ENCODE data around the gene NF2. TPM values are rescaled to one million over a fixed set of nuclear protein-coding genes. Genes with fewer than 3 reads are reported as not detected.

Gene NF2
- total RNA-seq, 2 donors from 2014 or later: 45.7 to 51.4 TPM

GRCh38 chr22:29633514-29634312 is 30.3 kb downstream of the NF2 start:
- peaks cover 9% of the 10 kb centered on the region for H3K36me3 Mint-ChIP-seq (ENCODE audit: low read depth)
- H3K4me3 ChIP-seq (ENCODE audit: low read length): no peak overlapping the region
- no peaks in the 10 kb centered on the region for H3K27me3 ChIP-seq (ENCODE audit: control insufficient read depth, insufficient read depth, low read length, poor library complexity, severe bottlenecking)
- H3K36me3 ChIP-seq (ENCODE audit: control insufficient read depth, insufficient read depth, low read length): peaks cover 13% of the 10 kb centered on the region
- H3K4me1 Mint-ChIP-seq: no peaks in the 10 kb centered on the region
- no peak for TF ChIP-seq CTCF (conservative IDR thresholded peaks at IDR 0.05)
- no peak for DNase-seq
- H3K9me3 ChIP-seq (ENCODE audit: control insufficient read depth, low read length): no peaks in the 10 kb centered on the region
- no peaks in the 10 kb centered on the region for H3K9me3 Mint-ChIP-seq
- no peak overlapping the region for H3K4me3 Mint-ChIP-seq
- no peaks in the 10 kb centered on the region for H3K4me1 ChIP-seq (ENCODE audit: control insufficient read depth, insufficient read depth, low read length)
- no peak overlapping the region for H3K27ac Mint-ChIP-seq
- H3K9ac ChIP-seq (ENCODE audit: extremely low read depth, low read length, poor library complexity, severe bottlenecking): no peak overlapping the region
- H3K27ac ChIP-seq (ENCODE audit: low read depth, low read length): no peak overlapping the region
- no peaks in the 10 kb centered on the region for H3K27me3 Mint-ChIP-seq (ENCODE audit: insufficient read depth)
- WGBS, 2 experiments (ENCODE audit: insufficient coverage in 1 of 2, insufficient read length in 1 of 2): 91 to 92% methylated on average over 6 of the region's 6 CpGs

GRCh38 chr22:29634847-29635246 is 31.4 kb downstream of the NF2 start:
- 83 to 91% methylated on average over 1 to 2 of the region's 2 CpGs for WGBS, 2 experiments (ENCODE audit: insufficient coverage in 1 of 2, insufficient read length in 1 of 2)
- no peaks in the 10 kb centered on the region for H3K9me3 ChIP-seq (ENCODE audit: control insufficient read depth, low read length)
- peaks cover 19% of the 10 kb centered on the region for H3K36me3 ChIP-seq (ENCODE audit: control insufficient read depth, insufficient read depth, low read length)
- no peaks in the 10 kb centered on the region for H3K4me1 ChIP-seq (ENCODE audit: control insufficient read depth, insufficient read depth, low read length)
- no peak for DNase-seq
- no peaks in the 10 kb centered on the region for H3K27me3 ChIP-seq (ENCODE audit: control insufficient read depth, insufficient read depth, low read length, poor library complexity, severe bottlenecking)
- H3K4me3 Mint-ChIP-seq: no peak overlapping the region
- no peak overlapping the region for H3K4me3 ChIP-seq (ENCODE audit: low read length)
- no peak overlapping the region for H3K9ac ChIP-seq (ENCODE audit: extremely low read depth, low read length, poor library complexity, severe bottlenecking)
- no peaks in the 10 kb centered on the region for H3K9me3 Mint-ChIP-seq
- no peaks in the 10 kb centered on the region for H3K27me3 Mint-ChIP-seq (ENCODE audit: insufficient read depth)
- TF ChIP-seq CTCF (conservative IDR thresholded peaks at IDR 0.05): no peak
- peaks cover 17% of the 10 kb centered on the region for H3K36me3 Mint-ChIP-seq (ENCODE audit: low read depth)
- H3K27ac ChIP-seq (ENCODE audit: low read depth, low read length): no peak overlapping the region
- H3K27ac Mint-ChIP-seq: no peak overlapping the region
- H3K4me1 Mint-ChIP-seq: no peaks in the 10 kb centered on the region

- 23% methylated on average over 3 of the region's 3 CpGs; no CpG with 5 or more reads in 1 of the 2 experiments for WGBS, 2 experiments (ENCODE audit: insufficient coverage in 1 of 2, insufficient read length in 1 of 2)
- Histone ChIP-seq H3K9ac (ENCODE audit: extremely low read depth, low read length, poor library complexity, severe bottlenecking) (no peak overlapping the region), H3K27ac (ENCODE audit: low read depth, low read length) (no peak overlapping the region), H3K27me3 (ENCODE audit: control insufficient read depth, insufficient read depth, low read length, poor library complexity, severe bottlenecking) (no peaks in the 10 kb centered on the region), H3K36me3 (ENCODE audit: control insufficient read depth, insufficient read depth, low read length) (peaks cover 24% of the 10 kb centered on the region), H3K4me3 (ENCODE audit: low read length) (no peak overlapping the region), H3K4me1 (ENCODE audit: control insufficient read depth, insufficient read depth, low read length) (no peaks in the 10 kb centered on the region), H3K9me3 (ENCODE audit: control insufficient read depth, low read length) (no peaks in the 10 kb centered on the region)
- H3K27ac Mint-ChIP-seq: no peak overlapping the region
- H3K36me3 Mint-ChIP-seq (ENCODE audit: low read depth): peaks cover 22% of the 10 kb centered on the region
- H3K4me3 Mint-ChIP-seq: no peak overlapping the region
- H3K27me3 Mint-ChIP-seq (ENCODE audit: insufficient read depth): no peaks in the 10 kb centered on the region
- TF ChIP-seq CTCF (conservative IDR thresholded peaks at IDR 0.05): peak; percentile 86
- no peaks in the 10 kb centered on the region for H3K4me1 Mint-ChIP-seq
- no peaks in the 10 kb centered on the region for H3K9me3 Mint-ChIP-seq
- no peak for DNase-seq
Measured at GRCh38 chr22:29635734-29636357, 32.4 kb downstream of the NF2 start.
